OCI-LY1 (cell line): ENCODE data around the gene NAA80.

Source experiments
- H2AFZ ChIP-seq: fragments of 200-600 bp; sonication (generic), shearing (Covaris generic); 2 replicates; pipeline ENCODE4 v1.6.0; 2014; ENCODE audit warnings: antibody characterized with exemption, mild to moderate bottlenecking, low read length
- H3F3A ChIP-seq: fragments of 200-600 bp; sonication (generic), shearing (Covaris generic); 2 replicates; pipeline ENCODE4 v1.6.0; 2014; ENCODE audit warnings: mild to moderate bottlenecking, antibody characterized with exemption, low read length, moderate library complexity; ENCODE audit not compliant: insufficient read depth
- H3K27ac ChIP-seq: fragments of 200-600 bp; sonication (generic); 2 replicates; pipeline ENCODE4 v1.5.1; 2014; ENCODE audit warnings: low read length, mixed run types, mild to moderate bottlenecking, low read depth; ENCODE audit not compliant: poor library complexity, severe bottlenecking
- H3K27me3 ChIP-seq: fragments of 200-600 bp; sonication (generic); 2 replicates; pipeline ENCODE4 v1.6.0; 2014; ENCODE audit warnings: antibody characterized with exemption, mild to moderate bottlenecking, low read length, moderate library complexity; ENCODE audit not compliant: insufficient read depth
- H3K36me3 ChIP-seq: fragments of 200-600 bp; sonication (generic); 2 replicates; pipeline ENCODE4 v1.6.1; 2014; ENCODE audit warnings: mild to moderate bottlenecking, antibody characterized with exemption, low read length, moderate library complexity, mixed read lengths; ENCODE audit not compliant: insufficient read depth
- H3K4me1 ChIP-seq: fragments of 200-600 bp; sonication (generic); 2 replicates; pipeline ENCODE4 v1.5.1; 2014; ENCODE audit warnings: mild to moderate bottlenecking, low read length, moderate library complexity; ENCODE audit not compliant: insufficient read depth, severe bottlenecking
- H3K4me2 ChIP-seq: fragments of 200-600 bp; sonication (generic), shearing (Covaris generic); 2 replicates; pipeline ENCODE4 v1.6.1; 2014; ENCODE audit warnings: low read length
- H3K4me3 ChIP-seq: fragments of 200-600 bp; sonication (generic); 2 replicates; pipeline ENCODE4 v1.5.1; 2014; ENCODE audit warnings: low read length, low read depth, mild to moderate bottlenecking, mixed read lengths; ENCODE audit not compliant: poor library complexity, severe bottlenecking
- H3K79me2 ChIP-seq: fragments of 200-600 bp; shearing (Covaris generic); 2 replicates; pipeline ENCODE4 v1.6.1; 2016; ENCODE audit warnings: mixed run types, low read length, mixed read lengths; ENCODE audit not compliant: insufficient read depth
- H3K9ac ChIP-seq: fragments of 200-600 bp; sonication (generic), shearing (Covaris generic); 2 replicates; pipeline ENCODE4 v1.6.1; 2014; ENCODE audit warnings: mild to moderate bottlenecking, low read length, mixed read lengths
- H3K9me2 ChIP-seq: fragments of 200-600 bp; sonication (generic), shearing (Covaris generic); 2 replicates; pipeline ENCODE4 v1.6.1; 2014; ENCODE audit warnings: low read depth, mild to moderate bottlenecking, low read length, mixed read lengths
- H3K9me3 ChIP-seq: fragments of 200-600 bp; shearing (Covaris generic); 2 replicates; pipeline ENCODE4 v1.6.1; 2014; ENCODE audit warnings: low read length, mixed read lengths
- H4K20me1 ChIP-seq: fragments of 200-600 bp; sonication (generic), shearing (Covaris generic); 2 replicates; pipeline ENCODE4 v1.6.0; 2016; ENCODE audit warnings: mild to moderate bottlenecking, low read length; ENCODE audit not compliant: insufficient read depth
- EZH2 ChIP-seq: fragments of 200-600 bp; sonication (generic), shearing (Covaris generic); IDR thresholded peaks from 2 replicates; pipeline ENCODE4 v1.8.0; 2017; ENCODE audit warnings: borderline replicate concordance, mixed run types, mild to moderate bottlenecking, antibody characterized with exemption, low read length, moderate library complexity, mixed read lengths
- TF ChIP-seq, protein P1 (sequence below): fragments of 200-600 bp; sonication (generic), shearing (Covaris generic); IDR thresholded peaks from 2 replicates; pipeline ENCODE4 v1.5.1; 2017; ENCODE audit warnings: mild to moderate bottlenecking, antibody characterized with exemption, low read length, moderate library complexity, mixed read lengths

The NAA80 gene

DNA sequence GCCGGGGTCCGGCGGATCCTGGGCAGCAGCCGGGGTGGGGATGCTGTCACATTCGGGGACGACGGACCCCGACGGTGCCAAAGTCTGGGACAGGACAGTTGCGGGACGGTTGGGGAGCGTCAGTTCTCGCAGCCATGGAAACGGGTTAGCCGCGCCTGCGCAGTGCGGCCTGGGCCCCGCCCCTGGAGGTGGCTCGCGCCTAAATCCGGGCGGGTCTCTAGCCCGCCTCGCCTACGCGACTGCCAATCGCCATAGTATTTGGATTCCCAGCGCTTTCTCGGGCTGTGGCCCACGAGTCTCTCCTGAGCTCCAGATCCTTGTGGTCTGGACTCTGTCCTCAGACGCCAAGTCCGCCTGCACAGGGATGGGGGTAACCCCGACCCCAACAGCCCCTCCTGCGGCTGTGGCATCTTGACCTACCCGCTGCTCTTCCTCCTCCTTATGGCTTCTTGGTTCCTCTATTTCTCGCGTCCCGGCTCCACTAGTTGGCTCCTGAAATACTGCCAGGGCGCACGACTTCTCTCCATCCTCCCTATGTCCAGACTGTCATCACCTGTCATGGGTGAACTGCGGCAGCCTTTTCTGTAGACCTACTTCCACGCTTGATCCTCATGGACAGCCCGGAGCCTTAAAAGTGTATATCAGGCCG lies 46.5 kb upstream of the NAA80 start, which contains the start of gene ZMYND10:
TSS of gene ZMYND10 (minus strand) at position 147 of the 649 bp plus-strand sequence. CDS start 153 bp downstream, outside the sequence.
- Histone ChIP-seq H4K20me1 (no peaks in the 10 kb centered on the region), H3K4me1 (peaks cover 33% of the 10 kb centered on the region), H3K9ac (peak within 1 kb of the TSS; percentile 55), H3F3A (no peaks in the 10 kb centered on the region), H3K9me3 (no peaks in the 10 kb centered on the region), H3K36me3 (peaks cover 18% of the 10 kb centered on the region; the same call in 1 of the 2 replicates), H3K4me3 (peak within 1 kb of the TSS; percentile 46), H3K79me2 (no peaks in the 10 kb centered on the region), H3K4me2 (peak within 1 kb of the TSS; percentile 65), H3K27ac (no peak within 1 kb of the TSS), H3K27me3 (no peaks in the 10 kb centered on the region), H3K9me2 (no peaks in the 10 kb centered on the region), H2AFZ (no peak within 1 kb of the TSS)
- TF ChIP-seq, protein P1, sequence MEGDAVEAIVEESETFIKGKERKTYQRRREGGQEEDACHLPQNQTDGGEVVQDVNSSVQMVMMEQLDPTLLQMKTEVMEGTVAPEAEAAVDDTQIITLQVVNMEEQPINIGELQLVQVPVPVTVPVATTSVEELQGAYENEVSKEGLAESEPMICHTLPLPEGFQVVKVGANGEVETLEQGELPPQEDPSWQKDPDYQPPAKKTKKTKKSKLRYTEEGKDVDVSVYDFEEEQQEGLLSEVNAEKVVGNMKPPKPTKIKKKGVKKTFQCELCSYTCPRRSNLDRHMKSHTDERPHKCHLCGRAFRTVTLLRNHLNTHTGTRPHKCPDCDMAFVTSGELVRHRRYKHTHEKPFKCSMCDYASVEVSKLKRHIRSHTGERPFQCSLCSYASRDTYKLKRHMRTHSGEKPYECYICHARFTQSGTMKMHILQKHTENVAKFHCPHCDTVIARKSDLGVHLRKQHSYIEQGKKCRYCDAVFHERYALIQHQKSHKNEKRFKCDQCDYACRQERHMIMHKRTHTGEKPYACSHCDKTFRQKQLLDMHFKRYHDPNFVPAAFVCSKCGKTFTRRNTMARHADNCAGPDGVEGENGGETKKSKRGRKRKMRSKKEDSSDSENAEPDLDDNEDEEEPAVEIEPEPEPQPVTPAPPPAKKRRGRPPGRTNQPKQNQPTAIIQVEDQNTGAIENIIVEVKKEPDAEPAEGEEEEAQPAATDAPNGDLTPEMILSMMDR = no peak
- no peak for TF ChIP-seq EZH2

DNA sequence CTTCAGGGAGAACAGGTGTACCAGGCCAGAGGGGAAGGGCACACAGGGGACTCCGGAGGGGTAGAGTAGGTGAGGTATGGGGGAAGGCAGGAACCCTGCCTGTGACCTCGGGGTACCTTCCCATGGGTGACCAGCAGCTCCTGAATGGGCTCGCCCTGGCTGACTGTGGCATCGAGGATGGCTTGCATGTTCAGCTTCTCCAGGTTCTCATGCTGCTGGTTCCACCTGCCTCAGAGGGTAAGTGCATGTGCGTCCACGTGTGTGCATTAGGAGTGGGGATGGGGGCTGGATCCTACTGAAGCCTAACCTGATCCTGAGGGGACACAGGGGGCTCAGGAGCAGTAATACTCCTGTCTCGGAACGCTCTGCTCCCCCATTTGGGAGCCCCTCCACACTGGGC lies 45.8 kb upstream of the NAA80 start:
- Histone ChIP-seq H3F3A (no peaks in the 10 kb centered on the region), H3K4me2 (peak overlapping the region; percentile 65; the same call in 1 of the 2 replicates), H3K9me3 (no peaks in the 10 kb centered on the region), H3K4me3 (peak overlapping the region; percentile 46), H3K36me3 (peaks cover 18% of the 10 kb centered on the region; the same call in 1 of the 2 replicates), H3K9me2 (no peaks in the 10 kb centered on the region), H4K20me1 (no peaks in the 10 kb centered on the region), H3K4me1 (peaks cover 35% of the 10 kb centered on the region), H3K79me2 (no peaks in the 10 kb centered on the region), H3K27ac (no peak overlapping the region), H2AFZ (no peak overlapping the region), H3K9ac (no peak overlapping the region), H3K27me3 (no peaks in the 10 kb centered on the region)
- TF ChIP-seq EZH2 = no peak
- TF ChIP-seq, protein P1 = no peak

DNA sequence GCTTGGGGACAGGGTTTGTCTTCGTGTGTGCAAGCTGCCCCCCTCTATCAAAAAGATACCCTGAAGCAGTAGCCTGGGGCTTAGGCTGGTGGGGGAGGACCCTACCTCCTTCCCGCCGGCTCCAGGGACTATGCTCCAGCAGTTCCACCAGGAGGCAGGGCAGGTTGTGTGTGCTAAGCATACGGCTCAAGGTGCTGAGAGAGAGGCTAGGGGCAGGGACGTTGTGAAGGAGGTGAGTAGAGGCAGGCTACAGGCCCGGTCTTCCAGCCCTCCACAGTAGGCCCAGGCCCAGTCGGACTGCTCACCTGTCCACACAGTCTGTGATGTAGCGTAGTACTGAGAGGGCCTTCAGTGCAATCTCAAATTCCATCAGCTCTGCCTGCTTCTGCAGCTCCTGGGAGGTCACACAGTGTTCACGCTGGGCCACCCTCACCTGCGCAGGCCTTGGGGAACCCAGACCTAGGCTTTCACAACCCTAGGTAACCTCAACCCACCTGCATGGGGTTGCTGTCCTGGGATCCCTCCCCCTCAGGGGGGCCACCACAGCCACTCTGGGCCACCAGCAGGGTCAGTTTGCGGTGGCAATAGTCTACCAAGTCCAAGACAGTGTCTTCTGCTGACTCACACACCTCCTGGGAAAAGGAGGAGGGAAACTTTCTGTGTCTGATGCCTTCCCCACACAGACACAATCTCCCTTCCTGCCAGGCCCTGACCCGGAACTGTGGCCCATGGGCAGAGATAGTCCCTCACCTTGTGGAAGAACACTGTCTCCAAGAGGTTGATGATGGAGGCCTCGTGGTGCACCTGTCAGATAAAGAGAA lies 43.8 kb upstream of the NAA80 start:
- 0 out of 2 replicates have a peak, but pooled peaks cover 5% of the 10 kb centered on the region for H3F3A ChIP-seq
- no peak overlapping the region for H3K4me2 ChIP-seq
- TF ChIP-seq EZH2 = no peak
- TF ChIP-seq, protein P1 = no peak
- H3K36me3 ChIP-seq = peaks cover 8% of the 10 kb centered on the region; the same call in 1 of the 2 replicates
- H3K27me3 ChIP-seq = no peaks in the 10 kb centered on the region
- H3K9me2 ChIP-seq = no peaks in the 10 kb centered on the region
- no peaks in the 10 kb centered on the region for H3K79me2 ChIP-seq
- no peak overlapping the region for H3K9ac ChIP-seq
- no peak overlapping the region for H2AFZ ChIP-seq
- H4K20me1 ChIP-seq = no peaks in the 10 kb centered on the region
- H3K9me3 ChIP-seq = no peaks in the 10 kb centered on the region
- H3K4me3 ChIP-seq = no peak overlapping the region
- peaks cover 43% of the 10 kb centered on the region for H3K4me1 ChIP-seq
- H3K27ac ChIP-seq = no peak overlapping the region
